GM18909 (cell line): ENCODE data around the gene CEMIP2.
"Not testable (repeated sequence)": the region's sequence is repeated elsewhere in the genome, so short reads cannot be mapped to it uniquely, and the experiment has no call there.

Experiments used
- ATAC-seq: cut with Tn5 transposase; IDR thresholded peaks from one replicate; pipeline ENCODE4 v1.9.1; 2021; ENCODE audit warnings: mild to moderate bottlenecking; ENCODE audit not compliant: unreplicated experiment, poor library complexity

The CEMIP2 gene

DNA sequence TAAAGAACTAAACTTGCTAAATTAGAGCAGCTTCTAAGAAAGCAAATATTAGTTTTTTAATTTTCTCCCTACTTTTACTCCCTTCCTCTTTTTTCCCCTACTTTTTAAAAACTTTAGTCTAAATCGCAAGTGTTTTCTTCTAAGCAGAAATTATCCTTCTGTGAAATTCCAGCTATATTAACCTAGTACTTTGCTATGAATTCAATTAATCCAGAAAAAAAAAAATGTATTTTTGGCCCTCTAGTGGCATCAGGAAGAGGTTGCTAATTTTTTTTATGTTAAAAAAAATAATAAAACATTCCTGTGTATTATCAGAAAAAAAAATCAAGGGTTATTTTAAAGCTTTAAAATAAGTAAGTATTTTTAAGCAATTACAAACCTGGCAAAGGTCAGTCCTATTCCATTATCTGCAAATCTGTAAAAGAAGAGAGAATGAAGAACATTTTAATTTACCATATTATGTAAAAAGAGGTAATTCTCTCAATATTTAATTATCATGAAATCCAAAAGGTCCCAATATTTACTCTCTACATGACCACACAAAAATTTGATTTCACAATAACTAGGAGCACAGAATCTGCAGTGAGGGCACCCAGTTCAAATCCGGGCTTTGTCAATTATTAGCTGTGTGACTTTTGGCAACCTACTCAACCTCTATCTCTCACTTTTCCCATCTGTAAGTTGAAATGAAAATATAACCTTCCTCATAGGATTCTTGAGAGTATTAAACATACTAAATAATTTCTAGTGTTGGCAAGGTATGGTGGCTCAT, 52.0 kb downstream of the CEMIP2 start:
- ATAC-seq: no peak

DNA sequence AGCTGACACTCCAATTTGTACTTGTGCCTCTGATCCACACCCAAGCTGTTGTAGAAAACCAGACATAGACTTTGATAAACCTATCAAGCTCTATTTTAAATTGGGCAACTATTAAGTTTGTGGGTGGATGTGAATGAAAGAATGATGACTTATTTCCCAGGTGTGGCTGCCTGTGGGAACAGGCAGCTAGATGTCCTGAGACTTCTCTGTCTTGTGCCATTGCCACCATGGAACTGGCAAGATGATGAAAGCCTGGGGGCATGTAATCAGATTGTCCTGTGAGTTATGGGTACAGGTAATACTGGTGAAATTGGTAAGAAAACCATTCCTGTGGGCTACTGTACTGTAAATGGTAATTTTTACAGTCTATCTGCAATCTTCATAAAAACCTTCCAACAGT, 57.5 kb downstream of the CEMIP2 start:
- no peak for ATAC-seq

DNA sequence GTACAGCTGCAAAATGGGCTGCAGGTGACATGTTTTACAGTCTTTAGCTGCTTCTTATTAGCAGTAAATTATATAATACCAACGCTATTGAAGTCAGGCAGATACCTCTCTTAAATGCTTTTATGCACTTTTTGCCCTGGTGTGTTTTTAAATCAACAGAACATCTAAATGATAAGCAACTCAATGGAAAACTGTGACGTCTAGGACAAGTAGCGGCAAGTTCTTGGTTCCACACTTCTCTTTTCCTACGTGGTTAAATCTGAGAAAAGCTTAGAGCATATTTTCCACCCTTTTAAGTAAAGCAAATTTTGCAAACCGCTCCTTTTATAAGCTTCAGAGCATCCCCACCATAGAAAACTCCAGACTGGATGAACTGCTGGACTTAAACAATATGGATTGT, 58.1 kb downstream of the CEMIP2 start:
- no peak for ATAC-seq

DNA sequence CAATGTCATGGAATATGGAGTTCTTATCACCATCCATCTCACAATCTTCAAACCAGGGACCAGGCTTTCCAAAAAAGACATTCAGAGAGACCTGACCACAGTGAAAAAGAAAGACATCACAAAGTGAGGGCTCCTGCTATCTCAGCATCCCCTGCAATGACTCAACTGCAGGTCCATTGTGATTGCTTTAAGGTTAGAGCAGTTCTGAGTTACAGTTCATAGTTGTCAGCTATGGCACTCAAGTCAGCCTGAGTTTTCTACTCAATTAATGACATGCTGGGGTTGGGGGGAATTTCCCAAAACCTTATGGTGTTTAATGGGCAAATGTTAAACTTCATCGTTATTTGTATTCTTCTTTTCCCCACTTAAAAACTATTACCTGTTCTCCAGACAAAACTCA, 58.9 kb downstream of the CEMIP2 start:
- ATAC-seq: no peak

DNA sequence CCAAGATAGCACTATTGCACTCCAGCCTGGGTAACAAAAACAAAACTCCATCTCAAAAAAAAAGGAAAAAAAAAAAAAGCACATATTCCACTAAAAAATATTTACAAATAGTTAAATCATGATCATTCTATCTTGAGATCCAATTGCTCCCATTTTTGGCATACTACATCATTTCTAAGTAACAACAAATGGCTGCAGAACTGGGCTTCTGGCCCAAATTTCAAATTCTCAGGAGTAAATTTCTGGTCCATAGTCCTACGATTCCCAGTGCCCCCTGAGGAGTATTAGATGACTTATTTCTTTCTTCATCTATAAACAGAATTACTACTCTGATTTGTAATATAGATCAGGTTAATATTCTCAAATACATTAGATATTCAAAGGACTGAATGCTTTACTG, 62.1 kb downstream of the CEMIP2 start:
- ATAC-seq: no peak

DNA sequence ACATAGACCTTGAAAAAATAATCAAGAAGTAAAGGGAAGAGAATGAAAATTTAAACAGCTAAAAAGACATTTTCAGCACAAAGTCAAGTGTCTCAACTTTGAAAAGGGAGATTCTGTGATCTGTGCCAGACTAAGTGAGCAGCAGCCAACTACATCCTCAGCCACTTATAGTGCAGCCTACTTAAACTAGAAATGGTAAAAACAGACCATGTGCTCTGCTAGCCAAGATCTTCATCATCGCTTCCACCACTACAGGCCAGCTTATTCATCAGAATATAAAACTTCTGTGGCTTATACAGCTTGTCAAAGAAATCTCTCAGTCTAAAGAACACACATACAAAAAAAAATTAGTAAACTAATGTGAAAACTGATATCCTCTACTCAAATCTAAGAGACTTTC, 63.5 kb downstream of the CEMIP2 start:
- no peak for ATAC-seq

DNA sequence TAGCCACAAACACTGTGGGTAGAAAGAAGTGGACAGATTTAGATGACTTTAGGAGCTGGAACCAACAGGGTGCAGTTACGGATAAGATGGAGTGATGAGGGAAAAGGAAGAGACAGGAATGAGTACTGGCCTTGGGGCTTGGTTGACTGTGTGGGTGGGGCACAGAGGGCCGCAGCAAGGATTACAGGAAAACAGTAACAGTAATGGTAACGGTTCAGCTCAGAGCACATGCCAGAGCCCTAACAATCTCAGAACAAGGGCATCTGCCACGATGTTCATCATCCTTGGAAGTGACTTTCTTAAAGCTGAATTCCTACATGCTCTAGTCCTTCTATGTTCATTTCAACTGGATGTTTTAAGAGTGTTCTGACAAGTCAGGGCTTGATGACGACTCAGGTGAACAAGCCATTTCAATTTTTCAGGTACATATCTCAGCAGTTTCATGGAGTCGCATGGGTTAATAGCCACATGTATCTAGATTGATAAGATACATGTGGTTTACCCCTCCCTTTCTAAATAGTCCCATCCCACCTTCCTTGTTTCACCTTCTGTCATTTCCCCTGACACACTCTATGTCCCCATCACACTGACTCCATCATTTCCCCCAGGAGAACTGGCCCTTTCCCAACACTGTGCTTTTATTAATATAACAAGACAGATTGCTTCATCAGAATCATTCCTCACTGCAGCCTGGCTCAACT, 65.0 kb downstream of the CEMIP2 start:
- no peak for ATAC-seq

DNA sequence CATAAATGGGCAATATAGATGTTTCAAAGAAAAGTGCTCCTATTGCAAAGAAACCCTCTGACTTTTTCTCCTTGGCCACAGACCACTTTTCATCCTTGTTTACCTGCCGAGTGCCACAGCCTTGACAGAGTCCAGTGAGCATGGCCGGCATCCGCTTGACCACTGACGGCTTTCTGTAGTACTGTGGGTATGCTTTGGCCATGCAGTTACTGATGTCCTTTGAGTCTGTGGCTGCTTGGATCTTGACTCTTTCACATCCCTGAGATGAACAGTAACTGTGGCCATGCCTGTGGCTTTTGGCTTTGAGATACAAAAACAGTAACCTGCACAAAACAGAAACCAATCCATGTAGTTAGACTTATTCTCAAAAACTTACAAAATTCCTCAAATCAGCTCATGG, 70.4 kb downstream of the CEMIP2 start:
- no peak for ATAC-seq

DNA sequence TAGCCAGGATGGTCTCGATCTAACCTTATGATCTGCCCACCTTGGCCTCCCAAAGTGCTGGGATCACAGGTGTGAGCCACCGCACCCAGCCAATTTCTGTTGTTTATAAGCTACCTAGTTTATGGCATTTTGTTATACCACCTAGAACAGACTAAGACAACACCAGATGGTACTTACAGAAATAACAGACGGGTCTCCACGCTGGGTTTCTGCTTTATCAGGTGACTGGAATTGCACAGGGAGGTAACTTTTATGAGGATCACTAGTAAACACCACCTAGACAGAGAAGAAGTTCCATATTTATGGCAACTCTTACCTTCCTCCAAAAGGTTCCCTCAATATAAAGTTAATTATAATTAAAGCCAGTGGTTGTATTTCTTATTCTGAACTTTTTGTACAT, 74.0 kb downstream of the CEMIP2 start:
- ATAC-seq: no peak

DNA sequence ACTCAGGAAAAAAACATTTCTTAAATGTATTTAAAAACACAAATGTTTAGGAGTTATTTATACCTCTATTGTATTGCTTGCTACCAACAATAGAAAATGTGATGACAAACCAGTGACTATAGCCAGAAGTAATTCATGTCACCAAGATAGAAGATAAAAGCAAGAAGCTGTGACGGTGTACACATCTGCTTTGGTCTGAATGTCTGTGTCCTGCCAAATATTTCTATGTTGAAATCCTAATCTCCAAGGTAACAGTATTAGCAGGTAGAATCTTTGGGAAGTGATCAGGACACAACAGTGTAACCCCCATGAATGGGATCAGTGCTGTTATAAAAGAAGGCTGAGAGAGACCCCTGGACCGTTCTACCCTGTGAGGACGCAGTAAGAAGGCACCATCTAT, 74.7 kb downstream of the CEMIP2 start:
- no peak for ATAC-seq

DNA sequence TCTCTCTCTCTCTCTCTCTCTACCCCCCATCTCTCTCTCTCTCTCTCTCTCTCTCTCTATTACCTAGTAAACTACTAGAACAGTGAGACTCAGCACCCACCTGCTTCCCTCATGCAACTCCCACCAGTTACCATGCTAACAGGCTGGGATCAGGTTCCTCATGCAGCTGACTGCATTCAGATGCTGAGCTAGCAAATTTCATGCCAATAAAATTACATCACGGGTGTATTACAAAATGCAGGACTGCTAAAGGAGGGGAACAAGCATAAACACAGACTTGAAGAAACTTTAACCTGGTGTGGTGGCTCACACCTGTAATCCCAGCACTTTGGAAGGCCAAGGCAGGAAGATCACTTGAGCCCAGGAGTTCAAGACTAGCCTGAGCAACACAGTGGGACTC, 76.0 kb downstream of the CEMIP2 start:
- ATAC-seq: no peak

DNA sequence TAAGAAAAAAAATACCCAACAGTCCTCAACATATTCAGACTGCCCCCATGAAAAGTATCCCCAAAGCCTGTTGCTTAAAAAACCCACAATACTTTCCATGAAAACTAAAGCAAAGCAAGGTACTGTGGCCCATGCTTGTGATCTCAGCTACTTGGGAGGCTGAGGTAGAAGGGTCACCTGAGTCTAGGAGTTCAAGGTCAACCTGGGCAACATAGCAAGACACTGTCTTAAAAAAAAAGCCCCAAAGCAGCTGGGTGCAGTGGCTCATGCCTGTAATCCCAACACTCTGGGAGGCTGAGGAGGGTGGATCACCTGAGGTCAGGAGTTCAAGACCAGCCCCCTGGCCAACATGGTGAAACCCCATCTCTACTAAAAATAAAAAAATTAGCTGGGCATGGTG, 76.7 kb downstream of the CEMIP2 start:
- ATAC-seq: not testable (repeated sequence)

DNA sequence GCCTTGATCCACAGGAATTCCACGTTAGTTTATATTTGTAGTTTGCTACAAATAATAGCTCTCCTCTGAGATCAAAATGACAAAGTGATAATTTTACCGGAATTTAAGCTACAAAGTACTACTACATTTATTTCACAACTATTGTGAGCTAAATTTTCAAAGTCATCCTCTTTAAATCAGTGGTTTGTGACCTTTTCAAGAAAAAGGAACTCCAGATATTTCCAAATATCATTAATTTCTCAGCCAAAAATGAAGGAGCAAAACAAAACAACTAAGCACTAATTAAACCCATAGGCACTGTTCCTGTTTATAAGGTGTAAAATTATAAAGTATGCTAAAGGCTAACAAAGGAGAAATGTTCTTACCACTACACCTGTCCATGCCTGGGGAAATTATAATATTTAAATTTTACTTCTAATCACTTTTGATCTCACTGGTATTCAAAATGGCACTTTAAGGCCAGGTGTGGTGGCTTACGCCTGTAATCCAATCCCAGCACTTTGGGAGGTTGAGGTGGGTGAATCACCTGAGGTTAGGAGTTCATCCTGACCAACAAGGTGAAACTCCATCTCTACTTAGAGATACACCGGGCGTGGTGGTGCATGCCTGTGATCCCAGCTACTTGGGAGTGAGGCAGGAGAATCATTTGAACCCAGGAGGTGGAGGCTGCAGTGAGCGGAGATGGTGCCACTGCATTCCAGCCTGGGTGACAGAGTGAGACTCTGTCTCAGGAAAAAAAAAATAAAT, 77.5 kb downstream of the CEMIP2 start:
- no peak for ATAC-seq

DNA sequence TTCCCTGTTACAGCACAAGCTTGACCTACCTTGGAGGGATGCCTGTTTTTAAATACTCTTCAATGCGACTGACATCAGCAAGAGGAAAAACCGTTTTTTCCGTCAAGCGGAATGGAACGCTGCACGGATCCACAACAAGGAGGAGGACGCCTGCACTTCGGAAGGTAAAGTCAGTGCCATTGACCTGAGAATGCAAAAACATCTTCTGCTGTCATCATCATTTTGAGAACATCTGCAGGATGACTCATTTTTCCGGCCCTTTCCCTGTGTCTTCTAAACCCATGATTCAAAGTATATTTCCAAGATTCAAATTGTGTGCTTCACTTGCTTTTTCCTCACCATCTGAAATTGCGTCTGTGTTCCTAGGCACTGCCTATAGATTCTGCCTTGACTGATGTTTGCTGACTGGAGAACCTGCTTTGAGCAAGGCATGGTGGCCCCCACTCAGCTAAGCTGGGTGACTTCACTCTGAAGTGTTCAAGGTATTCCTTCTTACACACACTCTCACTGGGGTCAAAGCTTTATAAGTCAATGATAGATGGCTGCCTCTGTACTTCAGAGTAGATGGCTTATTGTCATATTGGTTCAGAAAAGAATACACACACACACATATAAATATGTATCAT, 78.1 kb downstream of the CEMIP2 start:
- ATAC-seq: no peak

DNA sequence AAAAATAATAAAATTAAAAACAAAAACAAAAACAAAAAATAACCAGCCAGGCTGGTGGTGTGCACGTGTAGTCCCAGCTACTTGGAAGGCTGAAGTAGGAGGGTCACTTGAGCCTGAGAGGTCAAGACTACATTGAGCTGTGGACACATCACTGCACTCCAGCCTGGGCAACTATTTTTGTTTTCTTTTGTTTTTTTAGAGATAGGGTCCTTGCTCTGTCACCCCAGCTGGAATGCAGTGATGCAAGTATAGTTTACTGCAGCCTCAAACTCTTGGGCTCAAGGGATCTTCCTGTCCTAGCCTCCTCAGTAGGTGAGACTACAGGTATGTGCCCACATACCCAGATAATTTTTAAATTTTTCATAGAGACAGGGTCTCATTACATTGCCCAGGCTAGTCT, 80.6 kb downstream of the CEMIP2 start:
- ATAC-seq: no peak

DNA sequence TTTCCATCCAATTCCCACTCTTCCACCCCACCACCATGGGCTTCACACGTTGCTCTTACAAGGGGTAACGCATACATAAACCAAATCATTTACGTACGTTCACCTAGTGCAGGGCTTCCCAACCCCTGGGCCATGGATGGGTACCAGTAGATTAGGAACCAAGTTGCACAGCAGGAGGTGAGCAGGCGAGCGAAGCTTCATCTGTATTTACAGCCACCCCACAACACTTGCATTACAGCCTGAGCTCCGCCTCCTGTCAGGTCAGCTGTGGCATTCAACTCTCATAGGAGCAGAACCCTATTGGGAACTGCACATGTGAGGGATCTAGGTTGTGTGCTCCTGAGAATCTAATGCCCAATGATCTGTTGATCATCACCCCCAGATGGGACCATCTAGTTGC, 82.3 kb downstream of the CEMIP2 start:
- ATAC-seq: no peak

DNA sequence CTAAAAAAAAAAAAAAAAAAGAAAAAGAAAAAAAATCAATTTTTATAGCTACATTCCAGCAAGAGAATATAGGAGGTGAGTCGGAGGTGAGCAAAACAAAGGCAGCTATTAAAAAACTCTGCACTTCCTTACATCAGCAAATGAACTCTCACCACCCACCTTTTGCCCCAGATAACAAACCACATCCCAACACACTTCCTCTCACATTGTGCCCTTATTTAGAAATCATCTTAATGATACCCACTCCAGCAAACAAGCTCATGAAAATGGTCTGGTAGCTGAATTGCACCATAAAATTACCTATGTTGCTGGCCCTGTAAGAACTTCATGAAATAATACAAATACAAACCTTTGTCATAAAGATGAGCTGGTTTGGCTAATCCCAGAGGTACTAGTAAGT, 82.9 kb downstream of the CEMIP2 start:
- peak; percentile 51 for ATAC-seq

DNA sequence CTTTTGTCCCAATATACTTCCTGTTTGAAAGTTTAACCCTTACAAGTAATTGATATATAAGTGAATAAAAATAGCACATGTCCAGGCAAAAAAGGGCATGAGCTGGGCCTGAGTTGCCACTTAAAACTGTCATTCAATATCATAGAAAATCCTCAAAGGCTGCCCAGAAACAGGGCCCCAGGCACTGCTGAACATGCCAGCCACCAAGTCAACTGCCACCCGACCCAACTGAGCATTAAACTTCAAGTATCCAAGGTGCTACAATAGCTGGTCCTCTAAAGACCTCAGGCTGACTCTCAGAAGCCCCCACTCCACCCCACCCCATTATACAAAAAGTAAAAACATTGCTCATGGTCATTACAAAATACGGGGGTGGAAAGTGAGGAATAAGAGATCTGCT, 83.7 kb downstream of the CEMIP2 start:
- ATAC-seq: no peak

DNA sequence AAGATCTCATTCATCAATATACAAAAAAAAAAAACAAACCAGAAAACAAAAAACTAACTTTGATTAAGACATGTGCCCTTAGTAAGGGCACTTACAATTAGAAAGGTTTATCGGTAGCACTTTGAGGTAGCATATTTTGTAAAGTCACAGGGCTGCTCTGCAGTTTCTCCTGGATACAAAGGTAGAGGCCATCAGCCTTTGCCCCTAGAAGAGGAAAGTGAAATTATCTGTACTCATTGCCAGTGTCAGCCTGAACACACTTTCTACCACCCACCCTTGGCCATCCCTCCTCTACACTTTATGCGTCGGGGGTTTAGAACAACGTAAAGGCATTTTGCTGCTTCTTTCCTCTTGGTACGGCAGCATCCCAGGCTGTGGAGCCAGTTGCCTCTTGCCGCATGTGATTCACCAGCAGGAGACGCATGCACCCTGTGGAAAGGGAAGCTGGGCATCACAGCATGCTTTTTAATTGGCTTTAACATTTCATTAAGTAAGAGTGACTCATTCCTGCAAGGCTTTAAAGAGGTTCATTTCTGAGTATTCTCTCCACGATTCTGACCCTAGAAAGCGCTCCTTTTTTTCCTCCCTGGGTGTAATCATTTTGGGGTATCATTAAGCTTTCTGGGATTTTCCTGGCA, 84.6 kb downstream of the CEMIP2 start:
- ATAC-seq: no peak

DNA sequence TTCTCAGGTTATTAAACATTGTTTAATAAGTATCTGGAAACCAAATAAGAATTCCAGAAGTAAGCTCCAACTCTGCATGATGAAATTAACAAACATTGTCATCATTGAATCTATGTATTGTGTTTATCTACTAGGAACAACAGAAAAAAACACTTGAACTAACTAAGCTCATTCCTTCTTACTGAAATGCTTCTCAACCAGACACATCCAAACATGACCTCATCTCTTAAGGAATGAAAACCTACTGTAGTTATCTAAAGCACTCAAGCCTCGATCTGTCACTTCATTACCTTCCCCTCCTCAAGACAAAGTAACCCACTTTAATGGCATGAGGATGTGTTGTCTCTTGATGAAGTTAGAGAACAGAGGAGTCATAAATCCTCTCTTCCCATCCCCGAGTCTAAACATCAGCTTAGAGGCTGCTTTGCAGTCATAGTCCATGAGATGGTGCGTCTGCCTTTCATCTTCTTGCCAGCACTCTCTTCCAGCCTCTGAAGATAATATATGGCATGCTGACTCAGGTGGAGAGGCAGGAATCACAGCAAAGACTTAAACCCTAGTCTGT, 86.5 kb downstream of the CEMIP2 start:
- ATAC-seq: no peak
